ENCODE results near the gene LAMA4.

DNA sequence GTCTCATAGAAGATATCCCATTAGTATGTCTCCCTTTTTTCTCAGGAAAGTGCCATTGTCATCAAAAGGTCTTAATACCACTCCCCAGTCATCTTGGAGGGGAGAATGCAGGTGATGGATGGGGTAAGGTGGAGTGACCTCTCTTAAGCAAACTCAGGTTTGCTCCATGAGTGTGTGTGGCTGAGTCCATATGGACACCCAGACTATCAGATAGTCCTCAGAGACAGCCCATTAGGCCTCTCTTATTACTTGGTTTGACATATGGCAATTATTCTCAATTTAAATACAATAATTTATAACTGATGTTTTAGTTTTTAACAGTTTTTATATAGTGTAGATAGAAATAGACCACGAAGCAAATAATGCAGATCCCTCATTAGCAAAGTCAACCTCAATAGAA is 23.2 kb downstream of the LAMA4 start:
- TF ChIP-seq POLR2A (IDR thresholded peaks at IDR 0.05; ENCODE audit: low read depth, low read length) (no peak), POLR2AphosphoS5 (IDR thresholded peaks at IDR 0.05; ENCODE audit: low read depth, low read length) (no peak)
